Breast epithelium (tissue), 4 donors: ENCODE results near the gene DCAKD. TPM values are rescaled to one million over a fixed set of nuclear protein-coding genes. Genes with fewer than 3 reads are reported as not detected.

Source experiments
- DNase-seq, 2 donors: peaks; one replicate each; pipeline ENCODE4 v3.0.0-alpha.2; 2019; ENCODE audit warnings: low spot score in 2 of 2
- H3K27ac ChIP-seq, 2 donors: fragments of 200-600 bp; sonication (generic) in 1 of 2; one replicate each; pipeline ENCODE4 v1.5.1; 2016 to 2019; ENCODE audit warnings: mild to moderate bottlenecking in 1 of 2
- H3K27me3 ChIP-seq, 2 donors: fragments of 200-600 bp; sonication (generic) in 1 of 2; one replicate each; pipeline versions ENCODE4 v1.5.1 to v1.6.0; 2017 to 2019; ENCODE audit warnings: control low read depth in 1 of 2, mild to moderate bottlenecking in 1 of 2
- H3K36me3 ChIP-seq: fragments of 200-600 bp; one replicate; pipeline ENCODE4 v1.5.1; 2019
- H3K4me1 ChIP-seq, 2 donors: fragments of 200-600 bp; sonication (generic); one replicate each; pipeline ENCODE4 v1.5.1; 2016 to 2019; ENCODE audit warnings: control low read depth in 1 of 2
- H3K4me3 ChIP-seq, 3 donors: fragments of 200-600 bp; sonication (generic); 1 replicate in 2 of 3; 2 replicates in 1 of 3; pipeline ENCODE4 v1.5.1; 2016 to 2019; ENCODE audit warnings: mild to moderate bottlenecking in 3 of 3, moderate library complexity in 2 of 3
- H3K9me3 ChIP-seq, 2 donors: fragments of 200-600 bp; sonication (generic) in 1 of 2; one replicate each; pipeline ENCODE4 v1.5.1; 2016 to 2019; ENCODE audit warnings: control low read depth in 1 of 2
- POLR2A ChIP-seq: fragments of 450-650 bp; IDR thresholded peaks from one replicate; pipeline ENCODE4 v1.6.1; 2016; ENCODE audit warnings: antibody characterized with exemption, mild to moderate bottlenecking, moderate library complexity
- POLR2AphosphoS5 ChIP-seq, 3 donors: sonication (generic); formaldehyde crosslinking; IDR thresholded peaks; one replicate each; pipeline ENCODE4 v1.6.1; 2017; ENCODE audit warnings: antibody characterized with exemption in 3 of 3
- intact Hi-C: fragments of 100-400 bp; cut with DNase I; formaldehyde crosslinking; loops from one replicate; pipeline ENCODE4 v1.15.1; 2023; ENCODE audit warnings: low total_unique reads
- total RNA-seq, 3 donors: library from RNA; depleted of rRNA; stranded (reverse); fragments of >200 nt; gene quantifications; one replicate each; pipeline ENCODE4 v1.1.0, GENCODE V29; 2016
- TF ChIP-seq, protein P1 (sequence below), 3 donors: fragments of 450-650 bp; IDR thresholded peaks; one replicate each; pipeline ENCODE4 v1.5.1; 2016 to 2017; ENCODE audit warnings: antibody characterized with exemption in 3 of 3, mild to moderate bottlenecking in 3 of 3, moderate library complexity in 3 of 3

DCAKD gene
- total RNA-seq, 3 donors from 2014 or later = 44.0 to 76.8 (median 48.2) TPM

DNA sequence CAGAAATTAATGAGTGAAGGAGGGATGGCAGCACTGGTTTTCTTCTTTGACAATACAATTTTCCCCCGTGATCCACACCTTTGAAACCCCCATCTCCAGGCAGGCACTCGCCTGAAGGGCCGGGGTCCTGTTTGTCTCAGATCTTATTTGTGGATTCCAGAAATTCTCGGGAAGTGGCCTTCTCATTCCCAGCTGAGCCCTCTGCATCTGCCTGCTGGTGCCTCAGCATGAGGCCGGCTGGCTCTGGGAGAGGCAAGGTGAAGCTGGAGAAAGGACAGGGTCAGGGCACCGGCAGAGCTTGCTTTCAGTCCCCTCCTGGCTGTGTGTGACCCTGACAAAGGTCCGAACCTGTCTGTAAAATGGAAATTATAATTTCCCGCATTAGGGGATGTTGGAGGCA lies 47.6 kb downstream of the DCAKD start:
- intact Hi-C loops = no loop called here
- Histone ChIP-seq H3K9me3 (no peaks in the 10 kb centered on the region), H3K36me3 (no peaks in the 10 kb centered on the region), H3K4me3 (no peak overlapping the region), H3K4me1 (no peaks in the 10 kb centered on the region), H3K27me3 (no peaks in the 10 kb centered on the region), H3K27ac (no peak overlapping the region)
- TF ChIP-seq POLR2A (no peak), POLR2AphosphoS5 (IDR thresholded peaks at IDR 0.05) (no peak)
- TF ChIP-seq, protein P1, sequence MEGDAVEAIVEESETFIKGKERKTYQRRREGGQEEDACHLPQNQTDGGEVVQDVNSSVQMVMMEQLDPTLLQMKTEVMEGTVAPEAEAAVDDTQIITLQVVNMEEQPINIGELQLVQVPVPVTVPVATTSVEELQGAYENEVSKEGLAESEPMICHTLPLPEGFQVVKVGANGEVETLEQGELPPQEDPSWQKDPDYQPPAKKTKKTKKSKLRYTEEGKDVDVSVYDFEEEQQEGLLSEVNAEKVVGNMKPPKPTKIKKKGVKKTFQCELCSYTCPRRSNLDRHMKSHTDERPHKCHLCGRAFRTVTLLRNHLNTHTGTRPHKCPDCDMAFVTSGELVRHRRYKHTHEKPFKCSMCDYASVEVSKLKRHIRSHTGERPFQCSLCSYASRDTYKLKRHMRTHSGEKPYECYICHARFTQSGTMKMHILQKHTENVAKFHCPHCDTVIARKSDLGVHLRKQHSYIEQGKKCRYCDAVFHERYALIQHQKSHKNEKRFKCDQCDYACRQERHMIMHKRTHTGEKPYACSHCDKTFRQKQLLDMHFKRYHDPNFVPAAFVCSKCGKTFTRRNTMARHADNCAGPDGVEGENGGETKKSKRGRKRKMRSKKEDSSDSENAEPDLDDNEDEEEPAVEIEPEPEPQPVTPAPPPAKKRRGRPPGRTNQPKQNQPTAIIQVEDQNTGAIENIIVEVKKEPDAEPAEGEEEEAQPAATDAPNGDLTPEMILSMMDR (IDR thresholded peaks at IDR 0.05) = no peak
- DNase-seq = no peak

DNA sequence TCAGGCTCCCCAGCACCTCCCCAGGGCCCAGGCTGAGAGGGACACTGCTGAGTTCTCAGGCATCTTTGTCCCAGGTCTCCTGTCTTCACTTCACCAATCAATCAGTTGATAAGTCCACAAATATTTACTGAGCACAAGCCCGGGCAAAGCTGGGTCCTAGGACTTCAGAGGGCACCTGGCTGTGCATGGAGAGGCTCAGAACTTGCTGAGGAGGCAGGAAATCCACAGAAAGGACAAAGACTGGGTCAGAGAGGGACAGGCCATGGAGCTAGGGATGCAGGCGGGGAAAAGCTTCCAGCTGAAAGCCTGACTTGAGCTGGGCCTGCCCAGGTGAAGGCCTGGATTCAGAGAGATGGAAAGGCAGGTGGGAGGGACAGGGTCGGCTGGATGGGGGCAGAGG lies 50.1 kb downstream of the DCAKD start:
- intact Hi-C loops = no loop called here
- Histone ChIP-seq H3K4me3 (no peak overlapping the region), H3K4me1 (no peaks in the 10 kb centered on the region), H3K36me3 (no peaks in the 10 kb centered on the region), H3K27ac (no peak overlapping the region), H3K27me3 (no peaks in the 10 kb centered on the region), H3K9me3 (no peaks in the 10 kb centered on the region)
- TF ChIP-seq POLR2A (no peak), POLR2AphosphoS5 (IDR thresholded peaks at IDR 0.05) (no peak)
- TF ChIP-seq, protein P1 (IDR thresholded peaks at IDR 0.05) = no peak
- DNase-seq = no peak

DNA sequence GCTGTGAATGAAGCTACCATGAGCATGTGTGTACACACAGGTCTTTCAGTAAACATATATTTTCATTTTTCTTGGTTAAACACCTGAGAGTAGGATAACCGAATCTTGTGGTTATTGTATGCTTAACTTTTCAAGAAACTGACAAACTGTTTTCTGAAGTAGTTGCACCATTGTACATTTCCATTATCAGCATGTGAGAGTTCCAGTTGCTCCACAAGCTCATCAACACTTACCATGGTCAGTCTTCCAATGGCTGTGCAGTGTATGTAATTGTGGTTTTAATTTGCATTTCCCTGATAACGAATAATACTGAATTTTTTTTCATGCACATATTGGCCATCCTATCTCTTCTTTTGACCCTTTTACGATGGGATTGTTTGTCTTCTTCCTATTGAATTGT lies 52.0 kb downstream of the DCAKD start:
- H3K4me3 ChIP-seq = no peak overlapping the region
- no peaks in the 10 kb centered on the region for H3K4me1 ChIP-seq
- TF ChIP-seq POLR2AphosphoS5 (IDR thresholded peaks at IDR 0.05) (no peak), POLR2A (no peak)
- TF ChIP-seq, protein P1 (IDR thresholded peaks at IDR 0.05) = no peak
- no peaks in the 10 kb centered on the region for H3K9me3 ChIP-seq
- no peak for DNase-seq
- no peaks in the 10 kb centered on the region for H3K36me3 ChIP-seq
- H3K27ac ChIP-seq = no peak overlapping the region
- intact Hi-C loops = no loop called here
- no peaks in the 10 kb centered on the region for H3K27me3 ChIP-seq

DNA sequence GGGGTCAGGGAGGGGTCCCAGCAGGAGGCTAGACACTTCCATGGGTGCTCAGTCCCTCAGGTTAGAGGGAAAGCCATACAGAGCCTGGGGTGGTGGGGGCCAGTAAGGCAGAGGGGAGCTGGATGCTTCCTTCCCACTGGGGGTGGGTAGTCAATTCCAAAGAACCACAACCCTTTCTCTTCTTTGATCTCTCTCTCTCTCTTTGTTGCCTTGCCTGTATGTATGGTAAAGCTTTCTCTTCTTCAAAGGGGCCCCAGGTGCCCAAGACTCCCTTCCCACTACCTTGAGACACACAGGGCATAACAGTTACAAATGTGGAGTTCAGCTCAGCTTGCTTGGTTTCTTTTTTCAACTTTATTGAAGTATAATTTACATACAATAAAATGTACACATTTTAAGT lies 52.8 kb downstream of the DCAKD start:
- intact Hi-C loops = no loop called here
- Histone ChIP-seq H3K4me3 (no peak overlapping the region), H3K9me3 (no peaks in the 10 kb centered on the region), H3K27me3 (no peaks in the 10 kb centered on the region), H3K27ac (no peak overlapping the region), H3K36me3 (no peaks in the 10 kb centered on the region), H3K4me1 (no peaks in the 10 kb centered on the region)
- DNase-seq = no peak
- TF ChIP-seq, protein P1 (IDR thresholded peaks at IDR 0.05) = no peak
- TF ChIP-seq POLR2AphosphoS5 (IDR thresholded peaks at IDR 0.05) (no peak), POLR2A (no peak)

DNA sequence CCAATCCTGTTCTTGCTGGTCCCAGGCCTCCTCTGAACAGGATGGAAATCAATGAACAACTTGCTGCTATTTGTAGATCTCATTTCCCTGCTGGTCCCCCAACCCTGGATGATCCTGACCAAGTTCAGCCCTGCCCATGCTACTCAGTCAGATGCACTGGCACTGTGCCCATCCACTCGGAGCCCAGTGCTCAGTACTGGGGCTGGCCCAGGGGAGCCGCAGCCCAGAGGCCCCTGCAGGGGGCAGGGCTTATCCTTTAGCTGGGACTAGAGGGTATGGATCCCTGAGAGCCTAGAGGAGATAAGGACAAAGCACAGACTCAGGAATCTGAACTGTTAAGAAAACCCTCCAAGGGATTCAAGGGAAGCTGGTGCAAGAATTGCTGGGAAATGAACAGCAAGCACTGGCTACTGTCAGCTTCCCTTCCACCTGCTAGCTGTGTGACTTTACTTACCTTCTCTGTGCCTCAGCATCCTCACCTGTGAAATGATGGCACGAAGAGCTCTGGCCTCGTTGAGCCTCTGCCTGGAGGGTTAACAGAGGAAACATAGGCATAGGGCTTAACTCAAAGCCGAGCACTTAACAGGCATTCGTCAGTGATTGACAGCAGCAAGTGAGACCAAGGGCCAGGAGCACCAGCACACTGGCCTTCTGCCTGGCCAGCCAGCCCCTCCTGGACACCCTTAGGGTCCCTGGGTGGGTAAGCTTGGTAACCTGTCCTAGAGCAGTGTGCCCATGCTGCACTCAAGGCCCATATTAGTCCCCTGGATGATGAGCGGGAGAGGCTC lies 53.5 kb downstream of the DCAKD start:
- Histone ChIP-seq H3K4me3 (no peak overlapping the region), H3K27me3 (no peaks in the 10 kb centered on the region), H3K36me3 (no peaks in the 10 kb centered on the region), H3K9me3 (no peaks in the 10 kb centered on the region), H3K4me1 (no peaks in the 10 kb centered on the region), H3K27ac (no peak overlapping the region)
- TF ChIP-seq, protein P1 (IDR thresholded peaks at IDR 0.05) = no peak
- TF ChIP-seq POLR2AphosphoS5 (IDR thresholded peaks at IDR 0.05) (no peak), POLR2A (no peak)
- intact Hi-C loops = no loop called here
- no peak for DNase-seq
